Measurements from ENCODE around the gene FEZF2. TPM values are rescaled to one million over a fixed set of nuclear protein-coding genes. Genes with fewer than 3 reads are reported as not detected.

Gene FEZF2
- total RNA-seq, 2 donors from 2014 or later: not detected

- H3K27ac Mint-ChIP-seq: no peak overlapping the region
- no peaks in the 10 kb centered on the region for H3K4me1 Mint-ChIP-seq
- ATAC-seq (no peak), DNase-seq (no peak)
- no peak overlapping the region for H3K4me3 Mint-ChIP-seq
- H3K9me3 ChIP-seq (ENCODE audit: control insufficient read depth, low read length, poor library complexity, severe bottlenecking): no peaks in the 10 kb centered on the region
- peaks cover 78% of the 10 kb centered on the region for H3K27me3 Mint-ChIP-seq
- H3K36me3 Mint-ChIP-seq (ENCODE audit: low read depth): no peaks in the 10 kb centered on the region
Observed at GRCh38 chr3:62369476-62369743, 3.9 kb downstream of the FEZF2 start.

- no peaks in the 10 kb centered on the region for H3K4me1 Mint-ChIP-seq
- ATAC-seq (no peak), DNase-seq (no peak)
- H3K36me3 Mint-ChIP-seq (ENCODE audit: low read depth): no peaks in the 10 kb centered on the region
- H3K4me3 Mint-ChIP-seq: no peak overlapping the region
- peaks cover 73% of the 10 kb centered on the region for H3K27me3 Mint-ChIP-seq
- no peaks in the 10 kb centered on the region for H3K9me3 ChIP-seq (ENCODE audit: control insufficient read depth, low read length, poor library complexity, severe bottlenecking)
- no peak overlapping the region for H3K27ac Mint-ChIP-seq
Observed at GRCh38 chr3:62368705-62369475, 4.5 kb downstream of the FEZF2 start.

GRCh38 chr3:62368290-62368704 lies 5.1 kb downstream of the FEZF2 start:
- H3K27me3 Mint-ChIP-seq: peaks cover 71% of the 10 kb centered on the region
- H3K9me3 ChIP-seq (ENCODE audit: control insufficient read depth, low read length, poor library complexity, severe bottlenecking): no peaks in the 10 kb centered on the region
- no peak overlapping the region for H3K27ac Mint-ChIP-seq
- no peaks in the 10 kb centered on the region for H3K4me1 Mint-ChIP-seq
- ATAC-seq (no peak), DNase-seq (no peak)
- H3K36me3 Mint-ChIP-seq (ENCODE audit: low read depth): no peaks in the 10 kb centered on the region
- no peak overlapping the region for H3K4me3 Mint-ChIP-seq

- H3K4me1 Mint-ChIP-seq: no peaks in the 10 kb centered on the region
- H3K27ac Mint-ChIP-seq: no peak overlapping the region
- no peak overlapping the region for H3K4me3 Mint-ChIP-seq
- DNase-seq (no peak), ATAC-seq (no peak)
- no peaks in the 10 kb centered on the region for H3K9me3 ChIP-seq (ENCODE audit: control insufficient read depth, low read length, poor library complexity, severe bottlenecking)
- H3K27me3 Mint-ChIP-seq: peaks cover 71% of the 10 kb centered on the region
- no peaks in the 10 kb centered on the region for H3K36me3 Mint-ChIP-seq (ENCODE audit: low read depth)
Observed at GRCh38 chr3:62367763-62368195, 5.6 kb downstream of the FEZF2 start.

- Mint-ChIP-seq H3K4me3 (no peak overlapping the region), H3K27ac (no peak overlapping the region), H3K4me1 (no peaks in the 10 kb centered on the region), H3K27me3 (peaks cover 60% of the 10 kb centered on the region), H3K36me3 (ENCODE audit: low read depth) (no peaks in the 10 kb centered on the region)
- no peaks in the 10 kb centered on the region for H3K9me3 ChIP-seq (ENCODE audit: control insufficient read depth, low read length, poor library complexity, severe bottlenecking)
- ATAC-seq (no peak), DNase-seq (no peak)
Observed at GRCh38 chr3:62366126-62366484, 7.2 kb downstream of the FEZF2 start.

GRCh38 chr3:62365391-62366125 lies 7.8 kb downstream of the FEZF2 start:
- Mint-ChIP-seq H3K4me3 (no peak overlapping the region), H3K27me3 (peaks cover 54% of the 10 kb centered on the region), H3K4me1 (no peaks in the 10 kb centered on the region), H3K36me3 (ENCODE audit: low read depth) (no peaks in the 10 kb centered on the region), H3K27ac (no peak overlapping the region)
- ATAC-seq (no peak), DNase-seq (no peak)
- H3K9me3 ChIP-seq (ENCODE audit: control insufficient read depth, low read length, poor library complexity, severe bottlenecking): no peaks in the 10 kb centered on the region

- no peak for DNase-seq
- no peak overlapping the region for H3K27ac Mint-ChIP-seq
- H3K4me3 Mint-ChIP-seq: no peak overlapping the region
- H3K36me3 Mint-ChIP-seq (ENCODE audit: low read depth): no peaks in the 10 kb centered on the region
- ATAC-seq: no peak
- peaks cover 41% of the 10 kb centered on the region for H3K27me3 Mint-ChIP-seq
- no peaks in the 10 kb centered on the region for H3K4me1 Mint-ChIP-seq
- H3K9me3 ChIP-seq (ENCODE audit: control insufficient read depth, low read length, poor library complexity, severe bottlenecking): no peaks in the 10 kb centered on the region
Observed at GRCh38 chr3:62364191-62364590, 9.2 kb downstream of the FEZF2 start.

- H3K36me3 Mint-ChIP-seq (ENCODE audit: low read depth): no peaks in the 10 kb centered on the region
- ATAC-seq (no peak), DNase-seq (no peak)
- H3K4me1 Mint-ChIP-seq: no peaks in the 10 kb centered on the region
- no peak overlapping the region for H3K4me3 Mint-ChIP-seq
- peaks cover 32% of the 10 kb centered on the region for H3K27me3 Mint-ChIP-seq
- no peak overlapping the region for H3K27ac Mint-ChIP-seq
- no peaks in the 10 kb centered on the region for H3K9me3 ChIP-seq (ENCODE audit: control insufficient read depth, low read length, poor library complexity, severe bottlenecking)
Observed at GRCh38 chr3:62363275-62363674, 10.1 kb downstream of the FEZF2 start.

GRCh38 chr3:62361824-62362223 lies 11.5 kb downstream of the FEZF2 start:
- no peaks in the 10 kb centered on the region for H3K9me3 ChIP-seq (ENCODE audit: control insufficient read depth, low read length, poor library complexity, severe bottlenecking)
- no peaks in the 10 kb centered on the region for H3K4me1 Mint-ChIP-seq
- no peaks in the 10 kb centered on the region for H3K36me3 Mint-ChIP-seq (ENCODE audit: low read depth)
- no peak overlapping the region for H3K27ac Mint-ChIP-seq
- no peak for DNase-seq
- no peak for ATAC-seq
- H3K4me3 Mint-ChIP-seq: no peak overlapping the region
- peaks cover 17% of the 10 kb centered on the region for H3K27me3 Mint-ChIP-seq

- ATAC-seq: no peak
- Mint-ChIP-seq H3K4me3 (no peak overlapping the region), H3K36me3 (ENCODE audit: low read depth) (no peaks in the 10 kb centered on the region)
Observed at GRCh38 chr3:62361261-62361660, 12.1 kb downstream of the FEZF2 start.

GRCh38 chr3:62359531-62359930 lies 13.8 kb downstream of the FEZF2 start:
- Mint-ChIP-seq H3K27ac (no peak overlapping the region), H3K4me1 (no peaks in the 10 kb centered on the region), H3K27me3 (no peaks in the 10 kb centered on the region), H3K36me3 (ENCODE audit: low read depth) (no peaks in the 10 kb centered on the region), H3K4me3 (no peak overlapping the region)
- H3K9me3 ChIP-seq (ENCODE audit: control insufficient read depth, low read length, poor library complexity, severe bottlenecking): no peaks in the 10 kb centered on the region
- ATAC-seq (no peak), DNase-seq (no peak)

More at GRCh38 chr3:62361261-62361660, 12.1 kb downstream of the FEZF2 start:
- no peaks in the 10 kb centered on the region for H3K4me1 Mint-ChIP-seq
- no peak overlapping the region for H3K27ac Mint-ChIP-seq
- no peak for DNase-seq
- peaks cover 13% of the 10 kb centered on the region for H3K27me3 Mint-ChIP-seq
- no peaks in the 10 kb centered on the region for H3K9me3 ChIP-seq (ENCODE audit: control insufficient read depth, low read length, poor library complexity, severe bottlenecking)

- Mint-ChIP-seq H3K27me3 (no peaks in the 10 kb centered on the region), H3K4me3 (no peak overlapping the region), H3K4me1 (no peaks in the 10 kb centered on the region), H3K27ac (no peak overlapping the region), H3K36me3 (ENCODE audit: low read depth) (no peaks in the 10 kb centered on the region)
- DNase-seq (no peak), ATAC-seq (no peak)
- H3K9me3 ChIP-seq (ENCODE audit: control insufficient read depth, low read length, poor library complexity, severe bottlenecking): no peaks in the 10 kb centered on the region
Observed at GRCh38 chr3:62356356-62356755, 17.0 kb downstream of the FEZF2 start.

GRCh38 chr3:62355703-62356102 lies 17.6 kb downstream of the FEZF2 start:
- no peak for ATAC-seq
- no peaks in the 10 kb centered on the region for H3K4me1 Mint-ChIP-seq
- H3K4me3 Mint-ChIP-seq: no peak overlapping the region
- H3K36me3 Mint-ChIP-seq (ENCODE audit: low read depth): no peaks in the 10 kb centered on the region
- no peak for DNase-seq
- no peak overlapping the region for H3K27ac Mint-ChIP-seq
- no peaks in the 10 kb centered on the region for H3K9me3 ChIP-seq (ENCODE audit: control insufficient read depth, low read length, poor library complexity, severe bottlenecking)
- no peaks in the 10 kb centered on the region for H3K27me3 Mint-ChIP-seq

GRCh38 chr3:62343755-62344154 lies 29.6 kb downstream of the FEZF2 start:
- H3K9me3 ChIP-seq (ENCODE audit: control insufficient read depth, low read length, poor library complexity, severe bottlenecking): no peaks in the 10 kb centered on the region
- Mint-ChIP-seq H3K27me3 (no peaks in the 10 kb centered on the region), H3K27ac (no peak overlapping the region), H3K4me1 (no peaks in the 10 kb centered on the region), H3K36me3 (ENCODE audit: low read depth) (peaks cover 2% of the 10 kb centered on the region), H3K4me3 (no peak overlapping the region)
- no peak for ATAC-seq
- no peak for DNase-seq
